Uterus (tissue), 4 donors: Measurements from ENCODE around the gene STX5. TPM values are rescaled to one million over a fixed set of nuclear protein-coding genes. Genes with fewer than 3 reads are reported as not detected.

Experiments used
- DNase-seq, 2 donors: peaks; one replicate each; pipeline ENCODE4 v3.0.0-alpha.2; 2019 to 2020
- H3K27ac ChIP-seq, 2 donors: fragments of 200-600 bp; sonication (generic); 1 replicate in 1 of 2; 2 replicates in 1 of 2; pipeline ENCODE4 v1.5.1; 2016 to 2018
- H3K27me3 ChIP-seq, 2 donors: fragments of 200-600 bp; sonication (generic); one replicate each; pipeline ENCODE4 v1.5.1; 2018 to 2019; ENCODE audit warnings: control low read depth in 1 of 2
- H3K36me3 ChIP-seq, 2 donors: fragments of 200-600 bp; sonication (generic); one replicate each; pipeline ENCODE4 v1.5.1; 2019; ENCODE audit warnings: control low read depth in 1 of 2
- H3K4me1 ChIP-seq, 2 donors: fragments of 200-600 bp; sonication (generic); one replicate each; pipeline ENCODE4 v1.5.1; 2018 to 2019; ENCODE audit warnings: control low read depth in 1 of 2
- H3K4me3 ChIP-seq, 2 donors: fragments of 200-600 bp; sonication (generic); 1 replicate in 1 of 2; 2 replicates in 1 of 2; pipeline ENCODE4 v1.5.1; 2018 to 2019; ENCODE audit warnings: mild to moderate bottlenecking in 1 of 2
- H3K9me3 ChIP-seq, 2 donors: fragments of 200-600 bp; sonication (generic); one replicate each; pipeline ENCODE4 v1.5.1; 2019; ENCODE audit warnings: control low read depth in 1 of 2
- POLR2A ChIP-seq, 2 donors: fragments of 450-650 bp; IDR thresholded peaks; one replicate each; pipeline ENCODE4 v1.6.1; 2016; ENCODE audit warnings: antibody characterized with exemption in 2 of 2, mild to moderate bottlenecking in 1 of 2, moderate library complexity in 1 of 2
- intact Hi-C: fragments of 100-400 bp; cut with DNase I; formaldehyde crosslinking; loops from one replicate; pipeline ENCODE4 v1.15.1; 2023; ENCODE audit warnings: low total_unique reads
- total RNA-seq, 4 donors: library from RNA; depleted of rRNA in 3 of 4; stranded (reverse); fragments of >200 nt in 3 of 4; gene quantifications; one replicate each; pipeline versions ENCODE4 v1.1.0 to v1.2.4, GENCODE V29; 2014 to 2023
- TF ChIP-seq, protein P1 (sequence below), 4 experiments: fragments of 200-600 bp in 2 of 4; fragments of 450-650 bp in 2 of 4; sonication (generic) in 2 of 4; IDR thresholded peaks; one replicate each; pipeline ENCODE4 v1.5.1; 2016 to 2019; ENCODE audit warnings: antibody characterized with exemption in 4 of 4, mild to moderate bottlenecking in 2 of 4, moderate library complexity in 1 of 4
- donor health status: DM: yes; HTN: yes; CAD: no.

STX5 gene
- total RNA-seq, 4 donors from 2014 or later: 36.5 to 73.5 (median 55.2) TPM

DNA sequence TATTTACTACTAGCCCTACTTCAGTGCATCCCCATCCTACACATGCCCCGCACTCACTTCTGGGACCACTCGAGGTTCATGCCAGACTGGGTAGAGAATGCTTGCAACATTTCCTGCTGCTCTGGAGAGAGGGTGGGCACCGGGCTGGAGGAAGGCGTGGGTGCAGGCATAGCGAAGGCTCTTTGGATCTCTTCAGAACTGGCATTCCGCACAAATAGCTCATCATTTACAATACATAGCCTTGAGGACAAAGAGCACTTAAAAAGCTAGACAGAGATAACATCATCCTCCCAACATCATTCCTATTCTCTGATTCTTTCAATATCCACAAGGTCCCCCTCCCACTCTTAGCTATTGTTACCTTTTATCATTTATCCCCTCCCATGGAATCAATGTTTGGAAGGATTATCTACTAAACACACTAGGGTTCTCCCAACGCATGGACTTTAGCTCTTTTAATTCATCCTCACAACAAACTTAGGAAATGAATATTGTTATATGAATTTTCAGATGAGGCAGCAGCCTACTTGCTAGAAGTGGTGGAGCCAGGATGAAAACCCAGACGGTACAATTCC lies 37.6 kb downstream of the STX5 start:
- peaks cover 0 to 5% of the 10 kb centered on the region in 2 donors for H3K4me1 ChIP-seq
- TF ChIP-seq, protein P1, sequence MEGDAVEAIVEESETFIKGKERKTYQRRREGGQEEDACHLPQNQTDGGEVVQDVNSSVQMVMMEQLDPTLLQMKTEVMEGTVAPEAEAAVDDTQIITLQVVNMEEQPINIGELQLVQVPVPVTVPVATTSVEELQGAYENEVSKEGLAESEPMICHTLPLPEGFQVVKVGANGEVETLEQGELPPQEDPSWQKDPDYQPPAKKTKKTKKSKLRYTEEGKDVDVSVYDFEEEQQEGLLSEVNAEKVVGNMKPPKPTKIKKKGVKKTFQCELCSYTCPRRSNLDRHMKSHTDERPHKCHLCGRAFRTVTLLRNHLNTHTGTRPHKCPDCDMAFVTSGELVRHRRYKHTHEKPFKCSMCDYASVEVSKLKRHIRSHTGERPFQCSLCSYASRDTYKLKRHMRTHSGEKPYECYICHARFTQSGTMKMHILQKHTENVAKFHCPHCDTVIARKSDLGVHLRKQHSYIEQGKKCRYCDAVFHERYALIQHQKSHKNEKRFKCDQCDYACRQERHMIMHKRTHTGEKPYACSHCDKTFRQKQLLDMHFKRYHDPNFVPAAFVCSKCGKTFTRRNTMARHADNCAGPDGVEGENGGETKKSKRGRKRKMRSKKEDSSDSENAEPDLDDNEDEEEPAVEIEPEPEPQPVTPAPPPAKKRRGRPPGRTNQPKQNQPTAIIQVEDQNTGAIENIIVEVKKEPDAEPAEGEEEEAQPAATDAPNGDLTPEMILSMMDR (IDR thresholded peaks at IDR 0.05): no peak
- TF ChIP-seq POLR2A (IDR thresholded peaks at IDR 0.05): no peak
- intact Hi-C loops: no loop called here
- H3K36me3 ChIP-seq: no peaks in the 10 kb centered on the region
- DNase-seq: no peak
- no peak overlapping the region for H3K4me3 ChIP-seq
- no peak overlapping the region for H3K27ac ChIP-seq
- no peaks in the 10 kb centered on the region for H3K27me3 ChIP-seq
- H3K9me3 ChIP-seq: no peaks in the 10 kb centered on the region

DNA sequence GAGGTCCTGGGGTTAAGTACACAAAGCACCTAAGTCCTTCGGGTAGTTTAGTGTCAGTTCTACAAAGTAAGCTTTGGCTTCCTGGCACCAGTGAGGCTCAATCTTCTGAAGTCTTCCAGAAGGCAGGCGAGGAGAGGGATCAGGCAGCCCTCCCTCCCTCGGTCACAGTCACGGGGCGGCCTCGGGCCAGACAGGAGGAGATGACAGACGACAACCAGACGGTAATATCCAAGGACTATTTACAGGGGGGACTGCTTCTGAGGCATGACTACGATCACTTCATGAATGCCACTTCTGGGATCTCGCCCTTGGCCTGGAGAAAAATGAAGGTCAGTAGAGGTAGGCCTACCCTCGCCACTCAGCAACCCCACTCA lies 39.7 kb downstream of the STX5 start:
- DNase-seq: peak in 1 of 2 donors; percentile 43
- intact Hi-C loops: no loop called here

DNA sequence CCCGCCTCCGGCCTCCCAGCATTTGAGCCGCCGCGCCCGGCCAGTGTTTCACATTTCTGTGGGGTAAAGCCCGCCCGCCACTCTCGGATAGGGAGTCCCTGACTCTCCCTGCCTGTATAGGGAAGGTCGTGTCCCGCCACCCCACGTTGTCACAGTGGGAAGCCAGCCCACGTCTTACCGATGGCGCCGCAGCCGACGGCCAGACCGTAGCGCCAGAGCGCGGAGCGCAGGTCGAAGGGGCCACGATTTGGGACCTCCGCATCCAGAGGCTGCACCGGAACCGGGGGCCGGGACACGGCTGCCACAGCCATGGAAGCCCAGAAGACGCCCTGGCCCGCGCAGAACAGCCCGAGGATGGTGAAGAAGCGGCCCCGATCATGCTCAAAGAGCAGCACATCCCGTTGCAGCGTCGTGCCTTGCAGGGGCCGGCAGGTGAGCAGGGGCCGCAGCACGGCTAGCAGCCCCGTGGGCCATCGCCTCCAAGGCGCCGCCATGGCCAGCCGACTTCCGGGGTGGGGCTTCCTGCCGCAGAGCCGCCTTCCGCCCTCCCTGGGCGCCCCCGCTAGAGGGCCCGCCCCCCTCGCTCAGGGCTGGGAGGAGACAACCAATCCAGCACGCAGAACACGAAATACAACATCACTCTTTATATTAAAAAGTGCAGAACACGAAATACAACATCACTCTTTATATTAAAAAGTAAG lies 40.2 kb downstream of the STX5 start, which contains the start of gene TMEM223:
Gene TMEM223 (minus strand): TSS at position 506 of the 701 bp plus-strand sequence. CDS start 12 bp downstream, at position 494.
- H3K9me3 ChIP-seq: no peaks in the 10 kb centered on the region
- peak within 1 kb of the TSS; percentile 69 to 72 for H3K4me3 ChIP-seq
- peak within 1 kb of the TSS; percentile 76 to 85 for H3K27ac ChIP-seq
- H3K27me3 ChIP-seq: no peaks in the 10 kb centered on the region
- no peaks in the 10 kb centered on the region for H3K36me3 ChIP-seq
- peaks cover 0 to 5% of the 10 kb centered on the region in 2 donors for H3K4me1 ChIP-seq
- DNase-seq: peak; percentile 82 to 87
- peak; percentile 53 to 68 for TF ChIP-seq POLR2A (IDR thresholded peaks at IDR 0.05)
- TF ChIP-seq, protein P1 (IDR thresholded peaks at IDR 0.05): peak in 3 of 4 experiments; percentile 7 to 41 (median 19)
- intact Hi-C loops: no loop called here

More for the DNA sequence above, 39.7 kb downstream of the STX5 start:
- TF ChIP-seq POLR2A (IDR thresholded peaks at IDR 0.05): no peak
- TF ChIP-seq, protein P1 (IDR thresholded peaks at IDR 0.05): no peak
- Histone ChIP-seq H3K9me3 (no peaks in the 10 kb centered on the region), H3K36me3 (no peaks in the 10 kb centered on the region), H3K4me3 (peak overlapping the region; percentile 69 to 72), H3K27ac (peak overlapping the region; percentile 76 to 85), H3K27me3 (no peaks in the 10 kb centered on the region), H3K4me1 (peaks cover 0 to 5% of the 10 kb centered on the region in 2 donors)

DNA sequence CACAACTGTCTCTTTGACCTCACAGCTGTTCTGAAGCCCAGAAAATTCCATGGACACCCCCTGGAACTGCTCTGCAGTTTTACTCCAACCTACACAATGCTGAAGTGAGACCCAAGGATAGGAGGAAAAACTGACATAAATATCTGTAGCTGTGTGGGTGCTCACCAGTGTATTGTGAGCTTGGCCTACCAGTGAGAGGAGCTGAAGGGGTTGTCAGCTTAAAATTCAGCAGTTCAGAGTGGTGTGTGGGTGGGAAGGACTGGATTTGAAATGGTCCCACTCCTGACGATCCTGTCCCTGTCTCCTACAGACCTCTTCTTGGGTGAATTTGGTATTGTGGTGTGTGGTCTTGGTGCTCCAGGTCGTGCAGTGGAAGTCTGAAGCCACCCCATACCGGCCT lies 42.3 kb downstream of the STX5 start:
- H3K36me3 ChIP-seq: no peaks in the 10 kb centered on the region
- H3K4me3 ChIP-seq: no peak overlapping the region
- H3K9me3 ChIP-seq: no peaks in the 10 kb centered on the region
- no peaks in the 10 kb centered on the region for H3K27me3 ChIP-seq
- no peak overlapping the region for H3K27ac ChIP-seq
- H3K4me1 ChIP-seq: peaks cover 0 to 5% of the 10 kb centered on the region in 2 donors
- DNase-seq: no peak
- intact Hi-C loops: no loop called here
- TF ChIP-seq, protein P1 (IDR thresholded peaks at IDR 0.05): no peak
- TF ChIP-seq POLR2A (IDR thresholded peaks at IDR 0.05): no peak

DNA sequence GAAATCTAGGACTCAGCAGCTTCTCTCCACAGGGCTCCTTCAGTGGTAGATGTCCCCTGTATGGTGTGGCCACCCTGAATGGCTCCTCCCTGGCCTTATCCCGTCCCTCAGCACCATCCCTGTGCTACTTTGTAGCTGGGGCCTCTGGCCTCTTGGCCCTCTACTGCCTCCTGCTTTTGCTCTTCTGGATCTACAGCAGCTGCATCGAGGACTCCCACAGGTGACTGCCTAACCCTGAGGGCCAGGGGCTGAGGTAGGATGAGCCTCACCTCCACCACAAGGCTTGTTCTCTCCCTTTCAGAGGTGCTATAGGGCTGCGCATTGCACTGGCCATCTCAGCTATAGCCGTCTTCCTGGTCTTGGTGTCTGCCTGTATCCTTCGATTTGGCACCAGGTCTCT lies 42.9 kb downstream of the STX5 start:
- H3K27ac ChIP-seq: no peak overlapping the region

More for the DNA sequence above, 42.9 kb downstream of the STX5 start:
- H3K9me3 ChIP-seq: no peaks in the 10 kb centered on the region
- H3K4me3 ChIP-seq: no peak overlapping the region
- H3K27me3 ChIP-seq: no peaks in the 10 kb centered on the region
- intact Hi-C loops: no loop called here
- TF ChIP-seq, protein P1 (IDR thresholded peaks at IDR 0.05): no peak
- TF ChIP-seq POLR2A (IDR thresholded peaks at IDR 0.05): no peak
- H3K4me1 ChIP-seq: peaks cover 0 to 5% of the 10 kb centered on the region in 2 donors
- DNase-seq: no peak
- H3K36me3 ChIP-seq: no peaks in the 10 kb centered on the region
